GM10266 (cell line): ENCODE measurements around the gene COL19A1.

Experiments
- DNase-seq: peaks from one replicate; pipeline ENCODE4 v3.0.0; 2012; ENCODE audit errors: extremely low spot score
- TF ChIP-seq, protein P1 (sequence below): IDR thresholded peaks from 2 replicates; pipeline ENCODE4 v1.5.1; 2012; ENCODE audit warnings: mild to moderate bottlenecking, low read depth; ENCODE audit not compliant: control insufficient read depth, insufficient read depth; ENCODE audit errors: missing control alignments

The COL19A1 gene

DNA sequence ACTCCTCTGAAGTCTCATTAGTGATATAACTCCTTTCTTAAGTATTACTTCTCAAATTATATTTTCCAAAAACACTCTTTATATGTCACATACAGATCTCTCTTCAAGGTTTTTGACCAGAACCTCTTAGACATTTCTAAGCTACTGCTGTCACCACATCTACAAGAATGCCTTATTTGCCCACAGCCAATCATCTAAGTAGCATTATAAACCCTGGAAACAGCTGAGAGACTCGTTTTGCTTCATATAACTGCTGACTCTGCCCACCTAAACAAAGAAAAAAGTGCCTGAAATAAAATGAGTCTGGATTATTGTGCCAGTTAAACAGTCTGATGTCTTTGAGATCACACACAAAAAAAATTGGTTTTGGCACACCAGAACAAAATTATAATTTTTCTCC is 270.6 kb downstream of the COL19A1 start:
- TF ChIP-seq, protein P1, sequence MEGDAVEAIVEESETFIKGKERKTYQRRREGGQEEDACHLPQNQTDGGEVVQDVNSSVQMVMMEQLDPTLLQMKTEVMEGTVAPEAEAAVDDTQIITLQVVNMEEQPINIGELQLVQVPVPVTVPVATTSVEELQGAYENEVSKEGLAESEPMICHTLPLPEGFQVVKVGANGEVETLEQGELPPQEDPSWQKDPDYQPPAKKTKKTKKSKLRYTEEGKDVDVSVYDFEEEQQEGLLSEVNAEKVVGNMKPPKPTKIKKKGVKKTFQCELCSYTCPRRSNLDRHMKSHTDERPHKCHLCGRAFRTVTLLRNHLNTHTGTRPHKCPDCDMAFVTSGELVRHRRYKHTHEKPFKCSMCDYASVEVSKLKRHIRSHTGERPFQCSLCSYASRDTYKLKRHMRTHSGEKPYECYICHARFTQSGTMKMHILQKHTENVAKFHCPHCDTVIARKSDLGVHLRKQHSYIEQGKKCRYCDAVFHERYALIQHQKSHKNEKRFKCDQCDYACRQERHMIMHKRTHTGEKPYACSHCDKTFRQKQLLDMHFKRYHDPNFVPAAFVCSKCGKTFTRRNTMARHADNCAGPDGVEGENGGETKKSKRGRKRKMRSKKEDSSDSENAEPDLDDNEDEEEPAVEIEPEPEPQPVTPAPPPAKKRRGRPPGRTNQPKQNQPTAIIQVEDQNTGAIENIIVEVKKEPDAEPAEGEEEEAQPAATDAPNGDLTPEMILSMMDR = no peak
- DNase-seq = no peak

DNA sequence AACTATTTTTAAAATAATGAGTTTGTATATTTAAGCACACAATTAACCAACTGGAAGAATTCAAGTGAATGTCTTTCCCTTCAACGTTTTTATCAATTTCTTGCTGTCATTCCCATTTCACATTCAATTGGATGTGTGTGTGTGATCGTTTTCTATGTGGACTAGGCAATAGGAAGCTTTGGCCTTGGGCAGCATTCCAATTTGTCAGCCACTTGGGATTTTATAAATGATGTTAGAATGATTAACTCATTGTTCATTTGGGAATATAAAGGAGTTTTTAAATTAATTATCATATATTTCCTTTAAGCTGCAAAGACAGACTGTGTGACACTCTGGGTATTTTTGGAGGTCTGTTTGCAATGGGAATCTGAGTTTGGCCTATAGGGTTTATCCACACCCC is 274.1 kb downstream of the COL19A1 start:
- TF ChIP-seq, protein P1 = no peak

DNA sequence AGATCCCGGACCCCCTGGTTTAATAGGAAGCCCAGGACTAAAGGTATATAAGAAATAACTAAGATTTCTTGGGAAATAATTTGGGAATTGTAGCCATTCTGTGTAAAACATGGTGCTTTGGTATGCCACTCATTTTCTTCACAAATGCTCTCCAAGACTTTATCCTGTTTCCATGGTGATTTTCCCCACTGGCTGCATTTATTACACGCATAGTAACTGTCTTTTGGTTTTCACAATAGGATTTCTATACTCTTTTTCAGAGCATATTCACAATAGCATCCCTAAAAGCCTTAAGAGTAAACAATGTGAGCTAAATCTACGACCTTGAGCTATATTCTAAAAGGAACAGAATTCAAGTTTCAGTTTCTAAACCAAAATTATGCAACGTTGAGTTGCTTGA is 275.7 kb downstream of the COL19A1 start:
- TF ChIP-seq, protein P1 = no peak
- no peak for DNase-seq

More for the DNA sequence above, 274.1 kb downstream of the COL19A1 start:
- no peak for DNase-seq

DNA sequence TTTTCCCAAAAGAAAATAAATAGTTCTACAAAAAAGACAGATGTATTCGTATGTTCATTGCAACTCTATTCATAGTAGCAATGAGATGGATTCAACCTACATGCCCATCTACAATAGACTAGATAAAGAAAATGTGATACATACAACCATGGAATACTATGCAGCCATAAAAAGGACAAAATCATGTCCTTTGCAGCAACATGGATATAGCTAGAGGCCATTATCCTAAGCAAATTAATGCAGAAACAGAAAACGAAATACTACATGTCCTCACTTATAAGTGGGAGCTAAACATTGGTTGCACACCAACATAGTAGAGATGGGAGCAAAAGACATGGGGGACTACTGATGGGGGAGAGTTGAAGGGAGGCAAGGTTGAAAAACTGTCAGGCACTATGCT is 278.8 kb downstream of the COL19A1 start:
- TF ChIP-seq, protein P1 = no peak
- DNase-seq = no peak

DNA sequence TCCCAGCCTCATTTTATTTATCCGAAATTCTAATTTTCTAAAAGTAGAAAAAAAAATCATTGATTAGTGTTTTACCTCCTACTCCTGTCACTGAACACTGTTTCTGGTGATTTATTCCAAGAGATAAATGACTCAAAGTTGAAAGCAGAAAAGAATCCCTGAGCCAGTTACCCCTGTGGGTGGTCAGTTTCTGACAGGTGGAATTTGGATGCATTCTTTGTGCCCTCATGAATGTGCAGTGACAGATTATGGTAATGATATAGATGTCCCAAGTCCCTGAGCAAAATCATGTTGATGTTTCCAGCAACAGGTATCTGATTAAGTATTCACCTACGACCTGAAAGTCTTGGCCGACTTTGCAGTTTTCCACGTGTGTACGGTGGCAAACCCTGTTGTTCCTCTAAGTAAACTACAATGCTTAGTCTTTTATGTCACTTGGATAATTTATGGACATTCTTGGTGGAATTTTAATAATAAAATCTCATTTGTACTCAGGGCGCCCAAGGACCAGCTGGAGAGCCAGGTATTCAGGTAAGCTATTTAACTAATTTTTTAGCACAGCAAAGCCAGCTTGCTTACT is 282.9 kb downstream of the COL19A1 start:
- TF ChIP-seq, protein P1 = no peak
- DNase-seq = no peak

DNA sequence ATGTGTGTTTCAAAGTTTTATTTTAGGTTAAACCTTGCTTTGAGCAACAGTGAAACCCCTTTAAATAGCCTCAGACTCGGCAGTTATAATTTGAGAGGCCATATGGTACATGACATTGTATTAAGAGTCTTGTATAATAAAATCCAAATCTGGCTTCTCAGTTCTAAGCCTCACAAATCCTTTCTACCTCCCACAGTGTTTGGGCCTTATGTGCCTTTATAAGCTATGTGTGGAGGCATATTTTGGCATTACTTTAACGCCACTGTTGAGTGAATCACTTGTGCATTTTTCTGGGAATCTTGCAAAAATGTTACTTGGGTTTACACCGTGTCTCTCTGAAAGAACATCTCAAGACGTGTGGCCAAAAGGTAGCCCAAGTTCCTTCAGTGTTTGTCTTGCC is 284.2 kb downstream of the COL19A1 start:
- TF ChIP-seq, protein P1 = no peak
- DNase-seq = no peak

DNA sequence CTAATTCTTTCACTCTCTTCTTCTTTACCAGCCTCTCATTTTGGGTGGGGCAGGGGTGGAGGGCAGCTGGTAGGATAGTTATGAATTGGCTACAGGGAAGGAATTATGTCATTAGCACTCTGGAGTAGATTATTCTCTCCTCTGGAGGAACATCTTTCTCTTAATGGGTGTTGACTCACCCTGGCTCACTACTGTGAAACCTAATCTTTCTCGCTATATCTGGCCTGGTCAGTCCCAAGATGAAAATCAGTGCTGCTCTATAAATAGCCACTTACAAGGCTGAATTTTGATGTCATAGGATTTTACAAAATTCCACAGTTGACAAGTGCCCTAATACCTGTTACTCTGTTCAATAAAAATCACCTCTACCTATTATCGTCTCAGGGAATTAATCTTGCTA is 285.3 kb downstream of the COL19A1 start:
- no peak for DNase-seq
- TF ChIP-seq, protein P1 = no peak
